HG03280 (cell line): ENCODE measurements around the gene ATG7.
"Not testable (repeated sequence)": the region's sequence is repeated elsewhere in the genome, so short reads cannot be mapped to it uniquely, and the experiment has no call there.

Source experiments
- ATAC-seq: cut with Tn5 transposase; IDR thresholded peaks from one replicate; pipeline ENCODE4 v1.9.1; 2021; ENCODE audit warnings: mild to moderate bottlenecking, moderate library complexity; ENCODE audit not compliant: unreplicated experiment

Gene ATG7

DNA sequence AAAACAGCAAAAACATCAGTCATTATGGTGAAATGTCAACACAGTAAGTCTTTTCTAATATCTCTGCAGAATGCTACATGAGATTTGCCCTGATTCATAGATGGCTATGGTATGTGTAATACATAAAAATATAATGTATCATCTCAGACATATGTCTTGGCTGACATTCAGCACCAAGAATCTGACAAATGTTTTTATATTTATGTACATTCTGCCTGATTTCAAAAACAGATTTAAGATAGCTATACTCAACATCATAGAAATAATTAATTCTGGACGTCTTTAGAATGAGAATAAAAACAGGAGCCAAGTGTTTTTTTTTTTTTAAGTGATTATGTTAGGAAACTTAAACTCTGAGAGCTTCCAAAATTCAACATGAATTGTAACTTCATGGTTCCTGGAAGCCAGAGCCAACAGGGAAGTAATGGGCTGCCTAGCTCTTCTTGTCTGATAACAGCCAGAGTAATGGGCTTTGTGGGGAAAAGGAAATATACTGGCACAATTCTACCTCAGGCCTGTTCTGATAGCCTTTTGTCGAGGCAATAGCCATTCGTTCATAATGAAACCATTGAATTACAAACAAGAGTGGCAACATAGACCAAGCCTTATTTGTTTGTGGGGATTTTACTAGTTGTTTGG, 187.1 kb downstream of the ATG7 start:
- ATAC-seq = no peak

DNA sequence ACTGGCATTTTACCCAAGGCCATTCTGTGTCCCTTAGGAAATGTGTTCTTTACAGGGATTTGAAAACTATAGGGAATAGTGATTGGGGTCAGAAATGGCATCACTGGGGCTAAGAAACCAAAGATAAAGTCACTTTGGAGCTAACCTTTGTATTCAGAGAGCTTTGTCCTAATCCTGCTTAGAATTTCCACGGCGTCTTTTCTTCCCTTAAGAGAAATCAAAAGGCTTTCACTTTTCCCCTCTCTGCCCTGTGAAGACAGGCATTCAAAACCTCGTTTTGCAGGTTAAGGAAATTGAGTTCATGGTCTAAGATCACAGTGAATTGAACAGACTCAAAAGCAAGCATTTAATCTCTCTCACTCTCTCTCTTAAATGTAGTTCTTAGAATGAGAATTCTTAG, 189.0 kb downstream of the ATG7 start:
- ATAC-seq = no peak

DNA sequence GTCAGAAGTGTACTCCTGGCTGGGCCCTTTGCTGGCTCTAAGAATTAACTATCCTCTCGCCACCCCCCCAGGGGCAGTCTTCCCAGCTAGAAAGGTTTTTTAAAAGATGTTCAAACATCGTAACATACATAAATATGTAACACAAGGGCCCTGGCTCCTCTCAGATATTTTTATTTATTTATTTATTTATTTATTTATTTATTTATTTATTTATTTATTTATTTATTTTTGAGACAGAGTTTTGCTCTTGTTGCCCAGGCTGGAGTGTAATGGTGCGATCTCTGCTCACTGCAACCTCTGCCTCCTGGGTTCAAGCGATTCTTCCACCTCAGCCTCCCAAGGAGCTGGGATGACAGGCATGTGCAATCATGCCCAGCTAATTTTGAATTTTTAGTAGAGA, 190.5 kb downstream of the ATG7 start:
- ATAC-seq = not testable (repeated sequence)

DNA sequence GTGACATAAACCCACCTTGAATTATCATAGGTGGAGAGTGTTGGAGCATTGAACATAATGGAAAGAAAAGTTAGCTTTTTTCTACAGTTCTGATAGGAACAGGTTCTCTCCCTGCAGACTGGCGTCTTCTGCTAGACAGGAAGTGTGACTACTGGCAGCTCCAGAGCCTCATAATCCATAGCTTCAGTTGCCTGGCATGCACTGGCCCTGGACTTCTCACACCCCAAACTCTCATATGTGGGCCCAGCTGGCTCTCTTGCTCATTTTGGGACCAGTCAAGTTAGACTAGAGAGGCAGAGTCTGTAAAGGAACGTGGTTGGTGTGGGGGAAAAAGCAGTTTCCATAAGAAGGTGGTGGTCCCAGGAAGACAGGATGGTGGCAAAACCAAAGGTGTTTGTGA, 191.4 kb downstream of the ATG7 start:
- no peak for ATAC-seq

DNA sequence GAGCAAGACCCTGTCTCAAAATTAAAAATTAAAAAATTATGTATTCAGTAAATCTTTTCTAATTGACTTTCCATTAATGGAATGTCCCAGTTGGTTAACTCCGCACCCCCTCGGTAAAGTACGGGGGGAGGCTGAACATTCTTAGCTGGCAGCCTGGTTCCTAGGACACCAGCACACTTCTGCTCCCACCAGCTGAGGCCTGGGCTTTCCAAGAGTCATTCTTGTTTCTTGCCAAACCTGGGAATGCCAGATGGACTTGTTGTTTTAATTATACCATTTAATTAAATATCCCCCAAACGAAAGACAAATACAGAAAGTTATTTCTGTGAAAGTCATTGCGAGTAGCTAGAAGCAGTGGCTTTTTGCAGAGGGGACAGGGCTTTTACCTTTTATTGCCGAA, 192.2 kb downstream of the ATG7 start:
- ATAC-seq = no peak

DNA sequence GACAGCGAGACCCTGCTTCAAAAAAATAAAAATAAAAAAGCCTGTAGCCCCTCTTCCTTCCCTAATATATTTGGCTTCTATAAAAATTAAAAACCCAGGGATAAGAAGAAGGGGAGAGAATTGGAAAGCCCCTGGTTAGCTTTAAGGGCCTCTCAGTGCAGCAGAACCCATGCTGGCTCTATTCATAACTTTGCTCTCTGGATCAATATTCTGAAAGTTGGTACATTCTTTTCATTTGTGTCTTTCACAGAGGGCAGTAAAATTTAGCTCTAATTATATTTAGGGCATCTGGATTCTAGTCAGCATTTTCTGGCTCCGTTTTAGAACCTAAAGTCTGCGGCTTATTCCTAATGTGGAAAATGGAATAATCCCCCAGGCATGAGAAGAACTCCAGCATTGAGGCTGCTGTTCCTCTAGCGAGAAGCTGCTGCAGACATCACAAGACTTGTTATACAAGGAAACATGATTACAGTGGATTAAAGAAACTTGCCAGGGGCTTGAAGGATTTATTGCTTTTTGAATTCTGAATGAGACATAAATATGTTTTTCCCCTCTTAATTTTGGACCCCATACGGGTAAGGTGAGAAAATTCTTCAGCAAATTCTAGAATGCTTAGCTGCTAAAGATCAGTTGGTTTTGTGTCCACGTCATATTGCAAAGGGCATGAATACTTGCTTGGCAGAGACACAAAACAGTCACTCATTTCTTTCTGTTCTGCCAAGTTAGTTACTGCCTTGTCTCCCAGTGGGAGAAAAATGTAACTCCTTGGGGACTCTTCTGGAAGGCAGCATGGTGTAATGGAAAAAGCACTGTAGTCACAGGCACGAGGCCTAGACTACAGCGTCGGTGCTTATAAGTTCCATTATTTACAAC, 193.8 kb downstream of the ATG7 start:
- ATAC-seq = no peak

DNA sequence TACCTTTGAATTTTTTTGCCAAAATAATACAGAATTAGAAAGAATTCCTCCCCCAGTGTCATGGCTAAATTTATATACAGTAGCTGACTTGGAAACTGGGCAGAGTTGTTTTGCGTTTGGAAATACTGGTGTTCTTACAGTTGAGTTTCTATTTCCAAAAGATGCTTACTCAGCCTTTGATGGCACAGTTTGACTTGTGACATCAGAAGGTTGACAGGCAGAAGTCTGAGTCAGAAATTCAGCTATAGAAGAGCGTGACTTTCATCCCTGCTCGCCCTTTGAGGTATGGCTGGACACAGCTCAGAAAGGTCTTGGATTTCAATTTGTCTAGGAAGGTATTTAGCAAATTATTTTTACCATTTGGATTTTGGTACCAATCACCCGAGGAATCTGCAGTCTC, 195.7 kb downstream of the ATG7 start:
- ATAC-seq = no peak

DNA sequence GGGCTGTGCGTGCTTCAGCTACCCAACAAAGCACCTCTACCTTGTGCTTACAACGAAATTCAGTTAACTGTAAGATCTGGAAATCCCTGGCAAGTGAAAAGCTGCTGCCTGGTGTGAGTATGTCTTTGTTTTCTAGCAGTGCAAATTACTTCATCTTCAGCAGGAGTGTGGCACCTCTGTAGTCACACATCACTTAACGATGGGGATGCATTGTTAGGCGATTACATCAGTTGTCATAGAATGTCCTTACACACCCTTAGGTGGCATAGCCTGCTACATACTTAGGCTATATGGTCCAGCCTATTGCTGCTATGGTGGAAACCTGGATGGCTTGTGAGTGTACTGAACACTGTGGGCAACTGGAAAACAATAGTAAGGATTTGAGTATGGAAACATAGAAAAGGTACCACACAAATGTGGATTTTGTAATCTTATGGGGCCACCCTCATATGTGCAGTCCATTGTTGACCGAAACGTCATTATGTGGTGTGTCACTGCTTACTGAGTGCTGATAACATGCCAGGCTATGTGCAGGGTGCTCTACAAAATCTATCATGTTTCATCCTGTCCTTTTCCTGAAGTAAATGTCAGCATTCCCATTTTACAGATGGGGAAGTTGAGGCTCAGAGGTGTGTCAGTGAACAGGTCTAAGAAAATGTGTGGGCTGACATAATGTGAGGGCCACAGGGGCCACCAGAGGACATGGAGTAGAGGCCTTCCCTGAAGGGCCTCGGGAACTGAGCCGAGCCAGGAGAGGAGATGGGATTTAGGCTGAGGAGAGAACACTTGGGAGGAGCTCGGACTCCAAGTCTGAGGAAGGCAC, 198.0 kb downstream of the ATG7 start:
- ATAC-seq = no peak

DNA sequence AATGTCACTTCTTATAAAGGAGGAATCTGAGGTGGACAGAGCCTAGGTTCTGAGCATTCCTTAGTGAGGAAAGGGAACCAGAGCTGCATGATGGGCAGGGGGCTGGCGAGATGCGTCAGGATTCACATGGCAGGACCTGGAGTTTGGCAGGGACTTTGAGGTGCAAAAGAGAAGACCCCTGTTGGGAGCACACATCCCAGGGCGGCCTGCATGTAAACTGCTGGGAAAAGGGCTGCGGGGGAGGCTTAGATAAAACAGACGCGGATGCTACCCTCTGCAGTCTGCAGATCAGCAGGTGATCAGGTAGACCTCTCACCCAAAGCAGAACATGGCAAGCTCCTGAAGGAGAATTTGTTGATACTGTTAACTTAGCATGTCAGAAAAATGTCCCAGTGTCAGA, 203.1 kb downstream of the ATG7 start:
- ATAC-seq = no peak

DNA sequence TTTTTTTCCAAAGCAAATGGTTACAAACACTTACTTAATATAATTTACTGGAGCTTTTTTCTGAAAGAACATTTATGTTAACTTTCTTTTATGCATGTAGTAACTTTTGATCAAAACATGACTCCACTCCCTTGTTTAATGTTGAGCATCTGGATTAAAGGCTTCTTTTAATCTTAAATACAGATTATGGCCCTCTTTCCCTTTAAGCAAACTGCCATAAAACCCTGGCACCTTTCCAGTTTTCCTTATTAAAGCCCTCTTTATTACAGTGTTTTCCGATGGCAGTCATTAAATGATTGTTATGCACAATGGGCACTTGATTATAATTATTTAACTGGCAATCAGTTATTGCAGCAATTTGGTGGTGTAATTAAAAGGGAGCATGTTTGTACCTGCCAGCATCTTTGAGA, 204.5 kb downstream of the ATG7 start:
- no peak for ATAC-seq

DNA sequence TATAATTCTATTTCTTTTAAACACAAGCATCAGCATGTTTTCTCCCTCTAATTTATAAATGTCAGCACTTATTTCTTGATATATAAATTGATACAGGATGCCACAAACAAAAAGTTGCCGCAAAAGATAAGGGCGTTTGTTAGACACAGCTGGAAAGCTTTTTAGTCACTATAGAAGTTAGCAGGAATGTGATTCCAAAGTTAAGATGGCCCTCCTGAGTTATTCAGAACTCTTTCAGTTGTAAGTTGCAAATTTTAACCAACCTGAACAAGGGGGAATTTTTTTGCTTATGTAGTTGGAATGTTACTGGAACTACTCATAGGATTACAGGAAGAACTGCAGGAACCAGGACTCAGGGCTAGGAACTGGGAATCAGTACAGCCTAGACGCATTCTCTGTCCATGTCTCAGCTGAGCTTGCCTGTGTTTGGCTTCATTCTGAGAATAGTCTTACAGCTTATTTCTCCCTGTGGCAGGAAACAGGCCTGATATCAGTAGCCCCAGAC, 205.3 kb downstream of the ATG7 start:
- no peak for ATAC-seq

DNA sequence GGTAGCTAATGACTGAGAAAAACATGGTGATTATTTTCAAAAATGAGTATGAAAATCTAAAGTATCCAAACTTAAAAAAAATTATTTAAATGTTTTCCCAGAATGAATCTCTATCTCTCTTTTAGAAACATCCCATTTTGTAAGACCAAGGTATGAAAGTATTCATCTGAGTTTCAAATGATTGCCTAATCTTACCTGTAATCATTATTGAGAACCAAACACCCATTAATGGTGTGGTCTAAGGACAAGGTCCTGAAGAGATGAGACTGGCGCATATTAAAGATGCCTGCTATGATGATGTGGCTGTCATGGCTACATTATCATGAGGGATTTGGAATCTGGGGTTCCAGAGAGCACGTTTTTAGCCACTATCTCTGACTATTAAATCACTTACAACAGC, 206.0 kb downstream of the ATG7 start:
- no peak for ATAC-seq

DNA sequence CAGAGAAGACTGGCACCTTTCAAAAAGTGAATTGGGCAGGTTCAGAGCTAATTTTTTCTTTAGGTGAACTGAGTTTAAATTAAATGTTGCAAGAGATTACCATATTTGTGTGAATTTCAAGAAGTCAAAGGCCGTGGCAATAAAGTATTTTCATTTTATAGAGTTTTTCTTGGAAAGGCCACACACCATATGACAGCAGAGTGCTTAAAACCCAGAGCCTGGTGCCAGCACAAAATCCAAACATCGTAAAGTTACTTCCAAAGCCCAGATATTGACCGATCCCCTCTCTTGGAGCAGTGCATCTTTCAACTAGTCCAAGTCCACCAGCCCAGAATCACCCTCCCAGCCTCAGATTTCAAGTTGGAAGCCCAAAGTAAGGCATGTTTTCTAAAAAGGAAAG, 207.0 kb downstream of the ATG7 start:
- no peak for ATAC-seq

DNA sequence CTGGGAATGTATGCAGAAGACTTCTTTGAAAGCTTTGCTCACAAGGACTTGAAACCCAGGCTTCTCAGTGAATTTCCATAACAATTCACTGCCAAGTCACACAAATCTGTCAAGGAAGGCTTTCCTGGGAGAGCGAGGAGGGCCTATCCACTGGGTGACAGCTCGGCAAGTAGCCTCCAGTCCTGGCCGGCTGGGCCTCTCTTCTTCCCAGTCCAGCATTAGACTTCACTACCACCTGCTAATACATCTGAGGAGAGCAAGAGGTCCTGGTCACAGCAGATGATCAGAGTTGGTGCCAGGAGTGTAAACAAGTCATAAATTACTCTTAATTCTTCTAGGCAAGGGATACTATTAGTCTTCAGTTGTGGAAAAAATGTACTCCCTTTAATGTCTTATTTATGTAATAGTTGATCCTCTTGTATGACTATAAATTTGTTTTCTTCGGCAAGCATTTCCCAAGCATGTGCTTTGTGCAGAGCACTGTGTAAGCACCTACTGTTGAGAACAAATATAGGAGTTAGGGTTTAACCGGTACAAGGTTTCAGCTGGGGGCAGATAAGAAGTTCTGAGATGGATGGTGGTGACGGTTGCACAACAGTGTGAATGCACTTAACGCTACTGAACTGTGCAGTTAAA, 208.6 kb downstream of the ATG7 start:
- ATAC-seq = no peak

DNA sequence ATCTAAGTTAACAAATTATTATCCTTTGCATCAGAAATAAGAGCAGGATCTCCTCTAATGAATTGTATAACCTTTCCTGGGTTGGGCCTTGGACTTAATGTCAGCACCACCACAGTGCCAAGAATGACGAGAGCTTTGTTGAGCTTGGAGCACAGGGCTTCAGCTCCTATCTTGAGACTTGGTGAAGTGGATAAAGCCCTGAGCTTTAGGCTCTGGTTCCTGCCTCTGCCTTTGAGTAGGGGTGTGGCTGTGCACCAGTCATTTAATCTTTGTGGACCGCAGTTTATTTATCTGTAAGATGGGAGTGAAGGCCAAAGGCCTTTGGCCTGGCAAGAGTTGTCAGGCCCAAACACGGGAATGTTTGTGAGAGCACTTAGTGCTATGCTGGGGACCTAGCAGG, 209.4 kb downstream of the ATG7 start:
- ATAC-seq = no peak

DNA sequence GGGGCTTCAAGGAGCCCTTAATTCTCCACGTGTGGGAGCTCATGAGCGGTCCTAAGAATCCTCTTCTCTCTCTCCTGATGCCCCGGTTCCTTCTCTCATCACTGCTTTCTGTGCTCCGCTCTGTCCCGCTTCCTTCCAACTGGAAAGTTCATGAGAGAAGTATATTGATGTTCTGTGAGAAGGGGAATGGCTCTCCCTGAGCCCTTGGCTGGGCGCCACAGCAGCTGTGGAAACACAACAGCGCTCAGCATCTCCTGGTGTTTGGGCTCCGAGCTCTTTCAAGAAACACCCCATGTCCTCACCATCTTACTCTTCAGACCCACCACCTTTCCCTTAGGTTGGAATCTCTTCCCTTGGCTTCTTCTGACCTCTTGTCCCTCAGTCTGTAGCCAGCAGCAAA, 209.8 kb downstream of the ATG7 start:
- ATAC-seq = no peak

DNA sequence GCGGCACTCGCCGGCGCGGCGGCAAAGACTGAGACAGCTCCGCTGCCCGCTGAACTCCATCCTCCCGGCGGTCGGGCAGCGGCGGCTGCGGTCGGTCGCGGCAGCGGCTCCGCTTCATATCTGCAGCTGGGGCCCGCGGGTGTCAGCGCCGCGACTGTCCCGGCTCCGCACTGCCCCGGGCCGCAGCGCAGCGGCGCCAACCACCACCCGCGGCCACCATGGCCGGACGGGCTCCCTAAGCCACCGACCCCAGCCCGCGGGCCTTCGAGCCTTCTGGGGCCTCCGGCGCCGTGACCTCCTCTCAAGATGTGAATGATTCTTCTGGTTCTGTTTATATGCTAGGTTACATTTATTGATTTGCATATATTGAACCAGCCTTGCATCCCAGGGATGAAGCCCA, 216.2 kb downstream of the ATG7 start:
- not testable (repeated sequence) for ATAC-seq

DNA sequence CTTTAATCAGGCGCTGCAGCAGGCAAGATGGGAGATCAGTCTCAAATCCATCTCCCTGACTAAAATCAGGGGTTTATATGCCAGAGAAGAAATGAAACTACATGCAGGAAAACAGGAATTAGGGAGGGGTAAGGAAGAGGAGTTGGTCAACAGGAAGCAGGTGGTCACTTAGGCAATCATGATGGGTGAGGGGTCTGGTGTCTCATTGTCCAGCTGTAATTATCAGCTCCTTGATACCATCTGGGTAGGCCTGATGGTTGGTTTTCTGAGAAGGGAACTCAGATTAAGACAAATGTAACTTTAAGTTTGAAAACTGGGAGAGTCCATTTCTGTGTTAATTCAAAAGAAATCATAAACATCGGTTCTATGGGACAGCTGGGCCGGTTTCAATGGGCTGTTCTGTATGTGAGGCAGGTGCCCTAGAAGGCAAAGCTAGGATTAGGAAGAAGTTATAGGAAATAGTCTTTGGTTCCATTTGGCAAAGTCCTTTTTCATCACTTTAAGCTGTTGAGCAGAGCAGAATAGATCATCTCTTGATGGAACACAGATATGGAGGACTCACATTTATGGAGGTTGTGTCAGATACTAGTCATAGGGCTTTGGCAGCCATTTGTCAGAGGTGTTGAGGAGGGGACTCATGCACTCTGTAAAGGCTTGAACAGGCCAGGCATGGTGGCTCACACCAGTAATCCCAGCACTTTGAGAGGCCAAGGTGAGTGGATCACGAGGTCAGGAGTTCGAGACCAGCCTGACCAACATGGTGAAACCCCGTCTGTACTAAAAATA, 222.1 kb downstream of the ATG7 start:
- no peak for ATAC-seq

DNA sequence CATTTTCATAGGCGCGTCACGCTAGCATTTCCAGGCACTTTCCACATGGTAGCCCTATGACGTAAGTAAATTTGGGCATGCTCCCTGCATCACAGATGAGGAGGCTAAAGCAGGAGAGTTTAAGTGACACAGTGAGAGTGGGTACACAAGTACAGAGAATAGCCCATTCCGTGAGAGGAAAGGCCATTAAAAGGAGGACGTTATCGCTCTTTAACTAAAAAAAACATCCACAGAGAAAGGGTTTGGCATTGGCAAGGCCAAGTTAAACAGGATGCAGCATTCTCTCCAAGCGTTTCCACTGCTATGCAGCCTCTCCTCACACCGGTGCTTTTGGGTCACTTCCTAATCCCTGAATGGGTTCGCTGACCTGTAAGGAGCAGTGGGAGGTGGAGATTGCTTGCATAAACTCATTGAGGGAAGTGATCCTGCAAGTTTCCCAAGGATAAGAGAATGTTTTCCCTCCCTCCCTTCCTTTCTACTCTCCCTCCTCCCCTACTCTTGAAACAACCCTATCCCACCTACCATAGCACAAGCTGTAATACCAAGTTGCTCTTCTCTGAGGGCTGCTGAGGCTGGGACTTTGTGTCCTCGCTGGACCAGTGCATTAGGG, 223.9 kb downstream of the ATG7 start:
- no peak for ATAC-seq

DNA sequence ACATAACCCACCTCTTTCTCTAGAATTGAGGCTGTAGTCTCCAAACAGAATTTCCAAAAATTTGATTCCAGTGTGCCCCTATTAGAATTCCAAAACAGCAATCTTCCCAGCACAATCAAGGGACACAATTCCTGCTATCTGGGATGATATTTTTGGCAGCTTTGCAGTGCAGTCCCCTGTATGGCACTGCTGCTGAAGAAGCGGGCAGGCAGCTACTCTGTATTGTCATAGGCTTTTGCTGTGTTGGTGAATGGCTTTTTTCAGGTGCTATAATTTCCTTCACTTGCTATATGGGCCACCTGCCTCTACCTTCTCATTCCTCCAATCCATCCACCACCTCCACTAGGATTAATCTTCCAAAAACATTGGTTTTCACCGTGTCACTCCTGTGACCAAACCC, 226.0 kb downstream of the ATG7 start:
- no peak for ATAC-seq
